ENCODE measurements around the gene GNAS-AS1.

The GNAS-AS1 gene

DNA sequence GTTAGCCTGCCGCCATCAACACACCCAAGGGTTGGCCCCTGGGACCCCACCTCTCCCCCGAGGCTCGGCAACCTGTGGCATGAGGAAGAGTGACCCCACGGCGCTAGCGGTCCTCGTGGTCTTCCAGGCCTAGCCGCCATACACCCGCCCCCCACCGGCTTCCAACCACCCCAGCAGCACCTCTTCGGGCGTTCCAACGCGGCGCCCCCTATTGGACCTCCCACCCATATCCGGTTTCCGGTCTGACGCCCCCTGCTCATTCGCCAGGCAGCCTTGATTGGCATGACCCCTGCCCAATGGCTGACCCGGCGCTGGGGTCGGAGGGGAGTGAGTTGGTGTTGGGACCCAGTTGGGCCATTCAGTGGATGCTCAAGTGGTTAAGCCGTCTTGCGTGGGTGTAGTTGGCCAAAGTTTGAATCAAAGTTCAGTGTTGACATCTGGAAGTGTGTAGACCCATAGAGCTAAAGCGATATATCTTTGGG lies at the start of gene GNAS-AS1:
Gene GNAS-AS1 (minus strand): TSS at position 210 of the 482 bp plus-strand sequence.
- peak in 46 of 51 donors; percentile 4 to 80 (median 48) for DNase-seq

- DNase-seq, result no peak
Measured at GRCh38 chr20:58900397-58900796, 49.7 kb upstream of the GNAS-AS1 start.

DNA sequence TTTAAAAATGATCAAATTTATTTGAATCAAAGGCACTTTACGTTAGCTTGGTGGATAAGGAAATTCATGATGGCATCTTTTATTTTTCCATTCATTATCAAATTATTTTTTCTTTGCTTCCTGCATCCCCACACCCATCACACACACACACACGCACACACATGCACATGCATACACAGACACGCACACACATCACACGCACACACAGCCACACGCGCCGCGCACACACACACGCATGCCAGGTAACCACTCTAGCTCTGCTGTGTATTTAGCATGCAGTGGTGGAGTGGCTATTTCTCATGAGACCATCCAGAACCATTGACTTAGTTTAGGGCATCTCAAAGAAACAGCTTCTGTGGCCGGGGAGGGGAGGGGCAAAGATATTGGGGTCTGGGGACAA lies 48.8 kb upstream of the GNAS-AS1 start:
- no peak for DNase-seq

GRCh38 chr20:58898629-58899408 lies 48.1 kb upstream of the GNAS-AS1 start:
- DNase-seq, result no peak

GRCh38 chr20:58897488-58897887 lies 46.8 kb upstream of the GNAS-AS1 start:
- DNase-seq, result peak in 1 of 51 donors; percentile 6

GRCh38 chr20:58896820-58897219 lies 46.1 kb upstream of the GNAS-AS1 start:
- no peak for DNase-seq

GRCh38 chr20:58895448-58896180 lies 44.9 kb upstream of the GNAS-AS1 start:
- peak in 2 of 51 donors; percentile 8 to 19 for DNase-seq

DNA sequence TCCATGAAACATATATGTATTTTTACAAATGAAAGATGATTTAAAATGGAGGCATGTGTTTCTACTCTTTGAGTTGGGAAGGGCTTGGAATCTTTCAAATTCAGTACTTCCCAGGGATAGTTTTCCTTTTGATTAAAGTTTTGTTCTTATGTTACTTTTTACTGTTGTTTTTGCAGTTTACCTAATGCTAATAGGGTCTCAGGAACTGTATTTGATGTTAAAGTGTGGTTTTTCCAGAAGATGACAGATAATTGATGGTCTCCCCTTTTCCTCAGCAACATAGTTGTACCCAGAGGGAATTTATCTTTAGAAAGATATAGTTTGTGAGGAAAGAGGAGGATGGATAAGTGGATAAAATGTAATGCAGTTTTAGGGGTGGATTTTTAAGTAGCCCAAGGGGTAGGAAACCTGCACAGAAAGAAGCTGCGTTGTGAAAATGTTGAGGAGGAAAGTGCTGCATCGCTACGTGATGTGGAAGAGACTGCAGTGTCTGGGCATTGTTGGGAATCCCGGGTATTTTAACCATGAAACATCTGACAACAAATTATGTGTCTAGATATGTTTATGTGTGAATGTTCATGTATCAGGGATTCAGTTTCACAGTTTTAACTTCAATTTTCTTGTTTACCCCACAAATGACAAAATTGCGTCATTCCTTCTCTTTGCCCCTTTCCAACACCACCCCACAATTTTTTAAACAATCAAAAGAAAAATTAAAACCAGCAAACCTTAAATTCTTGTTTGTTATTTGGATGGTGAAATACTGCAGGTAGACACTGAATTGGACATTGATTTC lies 44.1 kb upstream of the GNAS-AS1 start:
- DNase-seq, result no peak

- no peak for DNase-seq
Measured at GRCh38 chr20:58893355-58894120, 42.8 kb upstream of the GNAS-AS1 start.

- DNase-seq, result no peak
Measured at GRCh38 chr20:58892932-58893224, 42.2 kb upstream of the GNAS-AS1 start.

GRCh38 chr20:58892141-58892931 lies 41.6 kb upstream of the GNAS-AS1 start:
- DNase-seq, result peak in 47 of 51 donors; percentile 11 to 79 (median 57)

DNA sequence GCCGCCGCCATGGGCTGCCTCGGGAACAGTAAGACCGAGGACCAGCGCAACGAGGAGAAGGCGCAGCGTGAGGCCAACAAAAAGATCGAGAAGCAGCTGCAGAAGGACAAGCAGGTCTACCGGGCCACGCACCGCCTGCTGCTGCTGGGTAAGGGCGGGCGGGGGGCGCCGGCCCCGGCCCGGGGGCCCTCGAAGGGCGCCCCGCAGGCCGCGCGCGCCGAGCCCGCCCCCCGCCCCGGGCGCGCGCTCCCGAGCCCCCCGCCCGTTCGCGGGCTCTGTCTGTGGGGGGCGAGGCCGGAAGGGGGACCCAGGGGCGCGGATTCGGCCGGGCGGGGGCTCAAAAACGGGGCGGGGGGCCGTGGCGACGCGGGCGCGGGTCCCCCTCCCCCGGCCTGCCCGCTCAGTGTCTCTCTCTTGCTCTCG lies 41.0 kb upstream of the GNAS-AS1 start:
- peak in 6 of 51 donors; percentile 40 to 64 (median 44) for DNase-seq

DNA sequence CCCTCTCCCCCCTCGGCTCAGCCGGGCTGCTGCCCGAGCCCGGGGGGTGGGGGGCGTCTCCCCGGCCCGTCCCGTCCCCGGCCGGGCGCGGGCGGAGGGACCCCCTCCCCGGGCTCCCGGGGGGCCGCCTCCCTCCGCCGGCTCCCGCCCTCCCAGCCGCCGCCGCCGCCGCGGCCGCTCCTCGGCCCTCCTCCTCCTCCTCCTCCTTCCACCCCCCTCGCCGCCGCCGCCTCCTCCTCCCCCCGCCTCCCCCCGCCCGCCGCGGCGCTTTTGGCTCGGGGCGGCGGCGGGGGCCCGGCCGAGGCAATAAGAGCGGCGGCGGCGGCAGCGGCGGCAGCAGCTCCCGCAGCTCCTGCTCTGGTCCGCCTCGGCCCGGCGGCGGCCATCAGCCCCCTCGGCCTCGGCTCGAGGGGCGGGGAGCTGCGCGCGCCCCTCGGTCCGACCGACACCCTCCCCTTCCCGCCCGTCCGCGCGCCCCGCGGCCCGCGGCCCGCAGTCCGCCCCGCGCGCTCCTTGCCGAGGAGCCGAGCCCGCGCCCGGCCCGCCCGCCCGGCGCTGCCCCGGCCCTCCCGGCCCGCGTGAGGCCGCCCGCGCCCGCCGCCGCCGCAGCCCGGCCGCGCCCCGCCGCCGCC lies 40.5 kb upstream of the GNAS-AS1 start:
- DNase-seq, result peak in 44 of 51 donors; percentile 29 to 90 (median 70)

DNA sequence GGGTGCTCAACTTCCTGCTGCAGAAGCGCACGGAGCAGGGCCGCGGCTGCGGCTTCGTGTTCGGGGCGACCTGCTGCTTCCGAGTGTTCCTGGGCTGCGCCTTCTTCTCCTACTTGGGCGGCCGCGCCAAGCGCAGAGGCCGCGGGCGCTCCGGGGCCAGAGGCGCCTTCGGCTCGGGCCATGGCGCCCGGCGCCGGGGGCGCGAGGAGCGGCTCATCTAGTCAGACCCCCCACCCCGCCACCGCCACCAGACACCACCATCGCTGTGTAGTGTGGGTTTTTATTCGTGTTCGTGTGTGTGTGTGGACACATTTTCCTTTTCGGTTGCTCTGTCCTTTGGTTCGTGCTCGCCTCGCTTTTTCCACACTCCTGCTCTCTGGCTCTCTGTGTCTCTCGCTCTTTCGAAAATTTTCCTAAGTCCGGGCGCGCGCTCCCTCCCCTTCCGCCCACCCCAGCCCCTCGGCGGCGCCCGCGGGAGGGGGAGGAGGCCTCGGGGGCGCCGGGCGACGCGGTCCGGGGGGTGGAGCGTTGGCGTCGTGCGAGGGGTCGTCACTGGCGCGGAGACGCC lies 39.9 kb upstream of the GNAS-AS1 start:
- peak in 46 of 51 donors; percentile 15 to 90 (median 69) for DNase-seq

DNA sequence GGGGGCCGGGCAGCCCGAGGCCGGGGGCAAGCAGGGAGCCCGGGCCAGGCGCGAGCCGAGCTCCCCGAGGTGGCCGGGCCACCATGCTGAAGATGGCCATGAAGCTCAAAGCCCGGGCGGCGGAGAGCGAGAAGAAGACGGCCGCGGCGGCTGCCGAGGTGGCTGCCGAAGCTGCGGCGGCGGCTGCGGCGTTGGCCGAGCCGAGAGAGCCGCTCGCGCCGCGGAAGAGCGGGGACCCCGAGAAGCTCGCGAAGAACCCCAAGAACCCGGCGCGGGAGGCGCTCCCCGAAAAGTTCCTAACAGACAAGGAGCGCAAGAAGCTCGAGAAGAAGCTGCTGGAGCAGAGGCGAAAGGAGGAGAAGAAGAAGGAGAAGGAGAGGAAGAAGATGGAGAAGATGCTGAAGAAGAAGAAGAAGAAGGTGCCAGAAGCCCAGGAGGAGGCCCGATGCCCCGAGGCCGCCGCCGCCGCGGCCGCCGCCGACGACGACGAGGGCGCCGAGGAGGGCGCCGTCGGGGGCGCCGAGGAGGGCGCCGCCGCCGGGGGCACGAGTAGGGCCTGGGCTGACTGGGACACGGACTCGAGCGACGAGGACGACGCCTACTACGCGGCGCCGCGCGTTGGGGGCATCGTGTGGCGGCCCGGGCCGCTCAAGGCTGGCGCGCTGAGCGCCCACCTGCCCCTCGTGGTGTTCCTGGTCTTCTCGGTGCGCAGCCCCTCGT lies 39.3 kb upstream of the GNAS-AS1 start:
- no peak for DNase-seq

GRCh38 chr20:58889334-58889760 lies 38.6 kb upstream of the GNAS-AS1 start:
- peak in 1 of 51 donors; percentile 28 for DNase-seq

DNA sequence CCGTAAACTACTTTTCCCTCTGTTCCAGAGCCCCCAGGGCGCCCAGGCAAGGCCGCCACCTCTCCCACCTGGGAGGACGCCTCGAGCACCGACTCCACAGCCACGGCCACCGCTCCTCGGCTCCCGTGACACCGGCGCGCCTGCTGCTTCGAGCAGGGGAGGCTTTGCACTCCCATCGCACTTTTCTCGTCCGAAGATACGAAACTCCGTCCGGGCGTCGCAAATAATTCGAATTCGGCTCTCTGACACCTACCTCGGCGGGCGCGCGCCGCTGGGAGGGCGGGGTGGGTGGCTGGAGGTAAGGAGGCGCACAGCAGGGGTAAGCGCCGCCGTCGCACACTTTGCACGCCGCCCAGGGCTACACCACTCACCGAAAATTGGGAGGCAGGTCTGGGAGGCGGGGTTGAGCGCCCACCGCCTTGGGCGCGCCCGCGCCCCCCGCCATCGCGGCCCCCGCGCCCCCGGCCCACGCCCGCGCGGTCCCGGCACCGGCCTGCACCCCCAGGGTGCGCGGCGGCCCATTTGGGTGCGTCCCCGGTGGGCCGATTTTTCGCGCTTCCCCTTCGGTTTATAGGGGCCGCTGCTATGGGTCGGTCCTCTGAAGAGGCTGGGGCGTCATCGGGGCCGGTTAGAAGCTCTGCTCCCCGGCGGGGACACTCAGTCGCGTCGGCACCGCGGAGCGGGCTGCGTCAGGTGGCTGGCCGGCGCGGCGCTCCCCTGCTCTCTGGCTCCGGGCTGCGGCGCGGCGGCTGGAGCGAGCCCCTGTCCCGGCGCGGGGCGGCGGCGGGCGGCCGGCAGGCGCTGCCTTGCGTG lies 38.0 kb upstream of the GNAS-AS1 start:
- peak in 45 of 51 donors; percentile 12 to 80 (median 55) for DNase-seq

GRCh38 chr20:58888103-58888502 lies 37.4 kb upstream of the GNAS-AS1 start:
- DNase-seq, result no peak

Data from hypothalamus (tissue), 51 donors.